GM23338 (cell line): Measurements from ENCODE around the gene ANKFY1. TPM values are rescaled to one million over a fixed set of nuclear protein-coding genes. Genes with fewer than 3 reads are reported as not detected.

Experiments used
- ATAC-seq: fragments of 200-7000 bp; cut with Tn5 transposase; 3 replicates; pipeline ENCODE4 v1.9.1; 2020
- DNase-seq: peaks from one replicate; pipeline ENCODE4 v3.0.0-alpha.2; 2015; ENCODE audit warnings: low spot score
- H2AFZ ChIP-seq: fragments of 200-600 bp; sonication (generic); 2 replicates; pipeline ENCODE4 v1.8.0; 2016; ENCODE audit warnings: antibody characterized with exemption, mild to moderate bottlenecking, moderate library complexity
- H3F3A ChIP-seq: fragments of 200-600 bp; sonication (generic); replicated peaks from 2 replicates; pipeline ENCODE4 v1.8.0; 2017; ENCODE audit warnings: antibody characterized with exemption, mixed run types, low read depth
- H3K27ac ChIP-seq: fragments of 200-600 bp; sonication (generic); 2 replicates; pipeline ENCODE4 v1.6.1; 2016; ENCODE audit warnings: low read depth
- H3K27me3 ChIP-seq: fragments of 200-600 bp; sonication (generic); 2 replicates; pipeline ENCODE4 v1.8.0; 2016; ENCODE audit warnings: mild to moderate bottlenecking, mixed run types, moderate library complexity; ENCODE audit not compliant: insufficient read depth
- H3K36me3 ChIP-seq: fragments of 200-600 bp; sonication (generic); 2 replicates; pipeline ENCODE4 v1.8.0; 2016; ENCODE audit warnings: mild to moderate bottlenecking; ENCODE audit not compliant: insufficient read depth
- H3K4me1 ChIP-seq: fragments of 200-600 bp; sonication (generic); 2 replicates; pipeline ENCODE4 v1.8.0; 2016; ENCODE audit warnings: mild to moderate bottlenecking, moderate library complexity; ENCODE audit not compliant: insufficient read depth
- H3K4me2 ChIP-seq: fragments of 200-600 bp; sonication (generic); 2 replicates; pipeline ENCODE4 v1.7.1; 2017; ENCODE audit warnings: mixed run types
- H3K4me3 ChIP-seq: fragments of 200-600 bp; sonication (generic); 2 replicates; pipeline ENCODE4 v1.6.1; 2016; ENCODE audit warnings: mixed run types
- H3K79me2 ChIP-seq: fragments of 200-600 bp; sonication (generic); replicated peaks from 2 replicates; pipeline ENCODE4 v1.8.0; 2017; ENCODE audit warnings: mild to moderate bottlenecking; ENCODE audit not compliant: insufficient read depth
- H3K9me2 ChIP-seq: fragments of 200-600 bp; sonication (generic); 2 replicates; pipeline ENCODE4 v1.8.0; 2017; ENCODE audit not compliant: insufficient read depth
- H4K20me1 ChIP-seq: fragments of 200-600 bp; sonication (generic); replicated peaks from 2 replicates; pipeline ENCODE4 v1.8.0; 2017; ENCODE audit warnings: mild to moderate bottlenecking; ENCODE audit not compliant: insufficient read depth
- H3K27ac Mint-ChIP-seq: 2 replicates; pipeline ENCODE4 v1.8.0; 2020; ENCODE audit warnings: inconsistent platforms, mild to moderate bottlenecking, moderate library complexity, mixed read lengths
- H3K27me3 Mint-ChIP-seq: 3 replicates; pipeline ENCODE4 v1.8.0; 2022; ENCODE audit warnings: low read depth, mild to moderate bottlenecking, moderate library complexity, mixed read lengths, inconsistent platforms; ENCODE audit not compliant: insufficient read depth, poor library complexity
- H3K36me3 Mint-ChIP-seq: 3 replicates; pipeline ENCODE4 v1.8.0; 2021; ENCODE audit warnings: low read depth, mild to moderate bottlenecking, inconsistent platforms, moderate library complexity, mixed read lengths
- H3K4me1 Mint-ChIP-seq: 3 replicates; pipeline ENCODE4 v1.8.0; 2020; ENCODE audit warnings: mild to moderate bottlenecking, inconsistent platforms, mixed read lengths
- H3K4me3 Mint-ChIP-seq: 3 replicates; pipeline ENCODE4 v1.8.0; 2021; ENCODE audit warnings: moderate library complexity, mild to moderate bottlenecking, inconsistent platforms, mixed read lengths
- H3K9me3 Mint-ChIP-seq: 3 replicates; pipeline ENCODE4 v1.8.0; 2020; ENCODE audit warnings: moderate library complexity, mild to moderate bottlenecking, inconsistent platforms, mixed read lengths
- CREB1 ChIP-seq: fragments of 250-450 bp; sonication (Bioruptor Pico); IDR thresholded peaks from 2 replicates; pipeline ENCODE4 v1.5.0; 2020; ENCODE audit warnings: low read depth, mild to moderate bottlenecking, moderate library complexity
- CTCF ChIP-seq, 2 experiments: fragments of 200-600 bp in 1 of 2; sonication (generic) in 1 of 2; conservative IDR thresholded peaks; 2 replicates each; pipeline versions ENCODE4 v1.5.1 to v1.6.1; 2016 to 2017; ENCODE audit warnings: antibody characterized with exemption in 2 of 2, low read depth in 2 of 2, mild to moderate bottlenecking in 2 of 2, moderate library complexity in 1 of 2
- ETS1 ChIP-seq: IDR thresholded peaks from 2 replicates; pipeline ENCODE4 v1.6.1; 2016; ENCODE audit warnings: antibody characterized with exemption
- EZH2phosphoT487 ChIP-seq: fragments of 200-600 bp; sonication (generic); IDR thresholded peaks from one replicate; pipeline ENCODE4 v1.8.1; 2018; ENCODE audit warnings: antibody characterized with exemption; ENCODE audit not compliant: unreplicated experiment
- JUNB ChIP-seq: IDR thresholded peaks from one replicate; pipeline ENCODE4 v1.6.1; 2016; ENCODE audit warnings: antibody characterized with exemption; ENCODE audit not compliant: unreplicated experiment
- NANOG ChIP-seq: IDR thresholded peaks from 2 replicates; pipeline ENCODE4 v1.6.1; 2016; ENCODE audit warnings: antibody characterized with exemption, borderline replicate concordance
- POLR2AphosphoS5 ChIP-seq: IDR thresholded peaks from 2 replicates; pipeline ENCODE4 v1.6.1; 2016; ENCODE audit warnings: antibody characterized with exemption, low read depth
- REST ChIP-seq: IDR thresholded peaks from one replicate; pipeline ENCODE4 v1.6.1; 2018; ENCODE audit warnings: antibody characterized with exemption; ENCODE audit not compliant: unreplicated experiment
- STAT1 ChIP-seq: IDR thresholded peaks from one replicate; pipeline ENCODE4 v1.6.1; 2016; ENCODE audit warnings: antibody characterized with exemption; ENCODE audit not compliant: unreplicated experiment
- ZNF114 ChIP-seq: fragments of 250-450 bp; sonication (Bioruptor Pico); IDR thresholded peaks from 2 replicates; pipeline ENCODE4 v1.5.0; 2020; ENCODE audit warnings: mild to moderate bottlenecking, moderate library complexity
- ZNF331 ChIP-seq: fragments of 250-450 bp; sonication (Bioruptor Pico); IDR thresholded peaks from 2 replicates; pipeline ENCODE4 v1.5.0; 2020; ENCODE audit warnings: low read depth, mild to moderate bottlenecking, moderate library complexity
- polyA plus RNA-seq: library from polyadenylated mRNA; unstranded; fragments of >200 nt; fragmentation: Nextera tagmentation; extraction: Ambion mirVana; gene quantifications from 2 replicates; pipeline ENCODE4 v1.2.1, GENCODE V29; 2016
- total RNA-seq: library from RNA; depleted of rRNA; stranded (reverse); fragments of >200 nt; shearing (Covaris generic); gene quantifications from 2 replicates; pipeline ENCODE4 v1.2.3, GENCODE V29; 2014

The ANKFY1 gene
- total and polyA plus RNA-seq, 2 experiments from 2014 or later = 12.9 to 44.4 TPM

GRCh38 chr17:4295686-4296085 is 31.9 kb upstream of the ANKFY1 start (continued):
- TF ChIP-seq ZNF331 = no peak
- no peak for TF ChIP-seq POLR2AphosphoS5
- no peak for TF ChIP-seq NANOG
- no peak for TF ChIP-seq ZNF114
- TF ChIP-seq CTCF (conservative IDR thresholded peaks at IDR 0.05; ENCODE audit: low read depth in 2 of 2) = no peak
- TF ChIP-seq ETS1 = no peak
- TF ChIP-seq CREB1 (CRISPR knock-in tag) = no peak
- TF ChIP-seq JUNB = no peak
- TF ChIP-seq REST = no peak
- TF ChIP-seq STAT1 = no peak

- Histone ChIP-seq H3K9me2 (no peaks in the 10 kb centered on the region), H3K4me2 (no peak overlapping the region), H3F3A (peaks cover 6% of the 10 kb centered on the region; the same call in 1 of the 2 replicates), H3K27ac (peak overlapping the region; percentile 72; the same call in 1 of the 2 replicates), H4K20me1 (peaks cover 23% of the 10 kb centered on the region; the same call in 1 of the 2 replicates), H3K36me3 (peaks cover 16% of the 10 kb centered on the region), H2AFZ (no peak overlapping the region), H3K79me2 (peaks cover 76% of the 10 kb centered on the region), H3K4me3 (no peak overlapping the region), H3K4me1 (peaks cover 5% of the 10 kb centered on the region; the same call in 1 of the 2 replicates), H3K27me3 (no peaks in the 10 kb centered on the region)
- H3K27ac Mint-ChIP-seq = no peak overlapping the region
- H3K9me3 Mint-ChIP-seq = no peaks in the 10 kb centered on the region; the same call in 2 of the 3 replicates
- no peak overlapping the region for H3K4me3 Mint-ChIP-seq
- H3K4me1 Mint-ChIP-seq = peaks cover 10% of the 10 kb centered on the region
- DNase-seq (no peak), ATAC-seq (no peak)
- peaks cover 50% of the 10 kb centered on the region for H3K36me3 Mint-ChIP-seq
- H3K27me3 Mint-ChIP-seq = peaks cover 2% of the 10 kb centered on the region
- TF ChIP-seq REST (no peak), EZH2phosphoT487 (no peak), JUNB (no peak)
These were observed 29.8 kb upstream of the ANKFY1 start for GRCh38 chr17:4293572-4293971.
